ENCODE results near the gene PTPRA. TPM values are rescaled to one million over a fixed set of nuclear protein-coding genes. Genes with fewer than 3 reads are reported as not detected.
"Not testable (repeated sequence)": the region's sequence is repeated elsewhere in the genome, so short reads cannot be mapped to it uniquely, and the experiment has no call there.

Gene PTPRA
- total RNA-seq, 1 experiment from 2014 or later = 12.2 TPM

DNA sequence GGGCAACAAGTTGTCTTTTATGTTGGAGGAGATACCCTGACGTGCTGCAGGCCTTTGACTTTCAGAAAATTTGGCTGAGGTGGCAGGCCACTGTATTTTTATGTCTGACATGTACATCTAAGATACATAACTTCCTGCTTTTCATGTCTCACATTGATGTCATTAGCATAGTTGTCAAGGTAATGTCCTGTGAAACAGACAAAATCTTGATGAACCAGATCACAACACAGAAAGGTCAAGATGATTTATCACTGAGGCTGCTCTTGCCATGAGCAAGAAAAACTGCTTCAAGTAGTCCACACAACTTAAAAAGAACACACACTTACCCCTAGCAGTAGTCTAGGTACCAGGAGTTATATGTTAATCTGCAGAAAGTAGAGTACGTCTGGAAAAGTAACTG is 120.0 kb downstream of the PTPRA start:
- no peak for DNase-seq (ENCODE audit: low read depth)

GRCh38 chr20:2995796-2996195 is 122.5 kb downstream of the PTPRA start:
- DNase-seq (ENCODE audit: low read depth) = no peak

GRCh38 chr20:2998728-2999127 is 125.4 kb downstream of the PTPRA start:
- no peak for DNase-seq (ENCODE audit: low read depth)

GRCh38 chr20:3000852-3001523 is 127.7 kb downstream of the PTPRA start:
- peak; percentile 22 for DNase-seq (ENCODE audit: low read depth)

GRCh38 chr20:3003416-3003815 is 130.1 kb downstream of the PTPRA start:
- DNase-seq (ENCODE audit: low read depth) = no peak

- peak; percentile 9 for DNase-seq (ENCODE audit: low read depth)
These were observed 137.9 kb downstream of the PTPRA start for GRCh38 chr20:3010985-3011723.

GRCh38 chr20:3011752-3012151 is 138.5 kb downstream of the PTPRA start:
- DNase-seq (ENCODE audit: low read depth) = no peak

DNA sequence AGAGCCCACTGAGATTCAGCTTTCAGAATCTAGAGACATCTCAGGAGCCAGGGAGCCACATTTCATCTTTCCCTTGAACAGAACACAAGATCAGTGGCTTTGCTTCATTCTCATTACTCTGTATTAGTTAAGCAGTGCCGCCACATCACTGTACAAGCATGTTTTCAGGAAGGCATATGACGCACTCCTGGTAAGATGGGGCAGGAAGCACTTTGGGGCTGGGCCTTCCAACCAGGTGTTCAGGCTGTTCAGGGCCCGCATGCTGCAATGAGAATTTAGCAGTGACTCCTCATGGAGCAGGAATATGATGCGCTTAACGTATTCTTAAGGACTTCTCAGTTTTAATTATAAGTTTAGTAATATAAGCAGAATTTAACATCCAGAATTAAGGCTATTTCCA is 140.5 kb downstream of the PTPRA start:
- DNase-seq (ENCODE audit: low read depth) = no peak

- DNase-seq (ENCODE audit: low read depth) = no peak
These were observed 140.9 kb downstream of the PTPRA start for GRCh38 chr20:3014179-3014578.

GRCh38 chr20:3014662-3015061 is 141.4 kb downstream of the PTPRA start:
- DNase-seq (ENCODE audit: low read depth) = no peak

DNA sequence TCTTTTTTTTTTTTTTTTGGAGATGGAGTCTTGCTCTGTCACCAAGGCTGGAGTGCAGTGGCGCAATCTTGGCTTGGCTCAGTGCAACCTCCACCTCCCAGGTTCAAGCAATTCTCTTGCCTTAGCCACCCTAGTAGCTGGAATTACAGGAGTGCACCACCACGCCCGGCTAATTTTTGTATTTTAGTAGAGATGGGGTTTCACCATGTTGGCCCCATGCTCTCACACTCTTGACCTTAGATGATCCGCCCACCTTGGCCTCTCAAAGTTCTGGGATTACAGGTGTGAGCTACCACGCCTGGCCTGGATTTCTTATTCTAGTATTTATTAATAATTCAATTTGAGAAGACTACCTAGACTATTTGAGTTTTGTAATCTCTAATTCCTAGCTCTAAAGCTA is 142.0 kb downstream of the PTPRA start:
- DNase-seq (ENCODE audit: low read depth) = not testable (repeated sequence)

- no peak for DNase-seq (ENCODE audit: low read depth)
These were observed 148.0 kb downstream of the PTPRA start for GRCh38 chr20:3021327-3021726.

DNA sequence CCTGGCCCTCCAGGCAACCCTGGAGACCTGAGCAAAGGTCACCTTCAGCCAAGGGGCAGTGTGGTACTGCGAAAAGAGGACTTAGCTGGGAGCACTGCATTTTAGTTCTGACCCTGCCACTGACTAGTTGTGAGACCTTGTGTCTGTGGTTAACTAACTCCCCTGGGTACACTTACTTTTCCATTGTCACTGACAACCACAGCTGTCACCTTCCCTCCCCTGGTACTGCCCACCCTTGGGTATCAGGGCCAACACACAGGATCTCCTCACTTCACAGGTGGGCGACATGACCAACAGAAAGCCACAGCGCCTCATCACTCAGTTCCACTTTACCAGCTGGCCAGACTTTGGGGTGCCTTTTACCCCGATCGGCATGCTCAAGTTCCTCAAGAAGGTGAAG is 148.5 kb downstream of the PTPRA start:
- DNase-seq (ENCODE audit: low read depth) = no peak

GRCh38 chr20:3022559-3023490 is 149.5 kb downstream of the PTPRA start:
- DNase-seq (ENCODE audit: low read depth) = not testable (repeated sequence)

GRCh38 chr20:3027987-3028386 is 154.7 kb downstream of the PTPRA start:
- DNase-seq (ENCODE audit: low read depth) = no peak

GRCh38 chr20:3031524-3032147 is 158.4 kb downstream of the PTPRA start:
- no peak for DNase-seq (ENCODE audit: low read depth)

GRCh38 chr20:3032624-3033023 is 159.3 kb downstream of the PTPRA start:
- DNase-seq (ENCODE audit: low read depth) = no peak

DNA sequence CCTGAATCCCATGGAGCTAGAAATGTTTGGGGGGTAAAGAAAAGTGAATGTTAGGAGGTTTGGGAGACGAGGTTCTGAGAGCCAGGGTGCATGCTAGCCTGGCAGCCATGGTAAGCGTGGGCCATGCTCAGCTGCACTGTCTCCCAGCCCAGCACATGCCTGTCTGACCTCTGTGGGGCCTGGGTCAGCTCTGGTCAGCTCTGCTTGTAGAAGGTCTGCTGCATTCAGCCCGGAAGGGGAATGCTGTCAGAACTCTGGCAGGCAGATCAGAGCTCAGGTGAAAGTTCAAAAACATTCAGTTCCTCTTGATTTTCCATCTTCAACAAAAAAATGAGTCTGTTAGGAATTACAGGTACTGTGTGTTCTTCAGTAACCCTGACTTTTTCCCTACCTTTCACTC is 164.4 kb downstream of the PTPRA start:
- DNase-seq (ENCODE audit: low read depth) = no peak

DNA sequence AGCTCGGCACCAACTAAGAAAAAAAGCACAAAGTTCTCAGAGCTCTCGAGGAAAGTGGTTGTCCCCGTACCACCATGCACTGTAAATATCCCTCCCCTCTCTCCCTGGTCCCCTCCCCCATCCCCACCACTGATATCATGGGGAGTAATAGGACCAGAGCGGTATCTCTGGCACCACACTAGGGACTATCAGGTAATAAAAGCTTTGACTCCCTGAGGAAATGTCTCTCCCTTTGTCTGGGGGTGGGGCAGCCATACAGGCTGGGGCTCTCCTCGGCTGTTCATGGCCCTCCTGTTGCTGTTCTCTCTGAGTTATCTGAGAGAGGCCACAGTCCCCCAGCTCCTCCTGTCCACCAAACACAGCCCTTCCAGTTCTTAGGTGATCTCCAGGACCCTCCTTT is 165.2 kb downstream of the PTPRA start:
- DNase-seq (ENCODE audit: low read depth) = no peak

DNA sequence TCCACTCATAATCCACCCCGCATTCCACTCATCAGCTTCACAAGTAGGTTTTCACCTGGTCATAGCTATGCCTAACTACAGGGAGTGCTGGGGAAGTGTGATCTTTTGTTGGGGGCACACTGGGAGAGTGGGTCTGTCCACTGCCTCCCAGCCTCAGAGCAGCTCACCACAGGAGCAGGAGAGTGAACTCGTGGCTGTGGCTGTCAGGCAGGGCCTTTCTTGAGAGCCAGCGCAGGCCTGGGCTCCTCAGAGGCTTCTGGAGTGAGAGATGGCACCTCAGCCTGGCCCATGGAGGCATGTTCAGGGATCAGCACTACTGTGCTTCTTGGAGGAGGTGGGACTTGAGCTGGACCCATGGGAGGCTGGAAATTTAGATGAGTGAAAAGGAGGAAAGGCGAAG is 166.1 kb downstream of the PTPRA start:
- no peak for DNase-seq (ENCODE audit: low read depth)

DNA sequence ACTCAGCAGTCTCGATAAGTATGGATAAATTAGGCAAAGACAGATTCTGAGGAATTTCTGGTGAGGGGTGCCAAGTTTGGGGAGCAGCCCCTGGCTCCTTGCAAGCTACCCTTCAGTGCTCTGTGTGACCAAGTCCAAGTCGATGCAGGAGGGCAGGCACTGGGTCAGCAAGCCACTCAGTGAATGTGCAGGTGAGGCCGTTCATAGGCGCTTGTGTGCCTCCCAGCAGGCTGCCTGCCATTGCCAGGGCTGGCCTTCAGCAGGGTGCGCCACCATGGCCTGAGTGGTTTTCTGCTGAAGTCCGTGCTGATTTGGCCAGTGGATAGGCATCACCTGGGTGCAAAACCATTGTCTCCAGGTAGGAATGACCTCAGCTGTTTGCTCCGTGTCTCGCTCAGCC is 166.8 kb downstream of the PTPRA start:
- DNase-seq (ENCODE audit: low read depth) = no peak

- no peak for DNase-seq (ENCODE audit: low read depth)
These were observed 168.7 kb downstream of the PTPRA start for GRCh38 chr20:3041854-3042409.

Measured in Daoy (cell line).